Measurements from ENCODE around the gene DENND6B.

DNA sequence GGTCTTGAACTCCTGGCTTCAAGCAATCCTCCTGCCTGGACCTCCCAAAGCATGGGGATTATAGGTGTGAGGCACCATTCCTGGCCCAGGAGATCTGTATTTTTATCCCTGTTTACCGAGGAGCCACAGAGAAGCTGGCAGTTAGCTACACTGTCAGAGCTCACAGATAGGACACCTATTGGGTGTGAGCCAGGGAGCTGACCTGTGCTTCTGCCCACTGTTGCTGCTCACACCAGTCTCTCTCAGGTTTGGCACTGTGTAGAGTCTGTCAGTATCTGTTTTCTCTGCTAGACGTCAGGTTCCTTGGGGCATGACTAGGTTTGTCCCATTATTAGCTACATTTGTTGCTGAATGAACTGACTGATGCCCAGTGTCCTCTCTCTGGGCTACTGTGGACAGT, 33.8 kb upstream of the DENND6B start:
- TF ChIP-seq POLR2A (IDR thresholded peaks at IDR 0.05) (no peak), POLR2AphosphoS5 (IDR thresholded peaks at IDR 0.05) (no peak)
- TF ChIP-seq, protein P1, sequence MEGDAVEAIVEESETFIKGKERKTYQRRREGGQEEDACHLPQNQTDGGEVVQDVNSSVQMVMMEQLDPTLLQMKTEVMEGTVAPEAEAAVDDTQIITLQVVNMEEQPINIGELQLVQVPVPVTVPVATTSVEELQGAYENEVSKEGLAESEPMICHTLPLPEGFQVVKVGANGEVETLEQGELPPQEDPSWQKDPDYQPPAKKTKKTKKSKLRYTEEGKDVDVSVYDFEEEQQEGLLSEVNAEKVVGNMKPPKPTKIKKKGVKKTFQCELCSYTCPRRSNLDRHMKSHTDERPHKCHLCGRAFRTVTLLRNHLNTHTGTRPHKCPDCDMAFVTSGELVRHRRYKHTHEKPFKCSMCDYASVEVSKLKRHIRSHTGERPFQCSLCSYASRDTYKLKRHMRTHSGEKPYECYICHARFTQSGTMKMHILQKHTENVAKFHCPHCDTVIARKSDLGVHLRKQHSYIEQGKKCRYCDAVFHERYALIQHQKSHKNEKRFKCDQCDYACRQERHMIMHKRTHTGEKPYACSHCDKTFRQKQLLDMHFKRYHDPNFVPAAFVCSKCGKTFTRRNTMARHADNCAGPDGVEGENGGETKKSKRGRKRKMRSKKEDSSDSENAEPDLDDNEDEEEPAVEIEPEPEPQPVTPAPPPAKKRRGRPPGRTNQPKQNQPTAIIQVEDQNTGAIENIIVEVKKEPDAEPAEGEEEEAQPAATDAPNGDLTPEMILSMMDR (IDR thresholded peaks at IDR 0.05) = no peak
